ENCODE data around the gene AMACR. TPM values are rescaled to one million over a fixed set of nuclear protein-coding genes. Genes with fewer than 3 reads are reported as not detected.

The AMACR gene
- polyA plus RNA-seq, 1 donor from 2014 or later, result 28.5 TPM

DNA sequence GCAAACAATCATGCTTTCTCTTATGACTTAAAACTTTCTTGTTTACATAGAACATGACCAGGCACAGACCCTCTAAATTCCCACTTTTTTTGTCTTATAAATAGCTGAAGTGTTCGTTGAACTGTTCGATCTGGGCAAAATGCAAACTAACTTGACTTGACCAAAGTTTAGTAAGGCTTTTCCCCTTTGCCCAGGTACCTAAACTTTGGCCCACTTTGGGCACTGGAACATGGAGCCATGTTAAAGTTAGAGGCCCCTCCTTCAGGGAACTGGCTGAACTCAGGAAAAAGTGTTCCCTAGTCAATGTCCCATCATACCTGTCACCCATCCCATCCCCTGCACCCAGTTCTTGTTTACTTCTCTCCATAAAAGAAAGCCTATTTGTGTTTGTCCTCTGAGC lies 9.4 kb upstream of the AMACR start:
- no peak for TF ChIP-seq EP300 (conservative IDR thresholded peaks at IDR 0.05; ENCODE audit: poor library complexity, severe bottlenecking)
- TF ChIP-seq TAF1 (IDR thresholded peaks at IDR 0.05; ENCODE audit: low read depth), result no peak
- no peak for TF ChIP-seq MXI1 (conservative IDR thresholded peaks at IDR 0.05; ENCODE audit: poor library complexity, severe bottlenecking)
- no peak for TF ChIP-seq RAD21 (conservative IDR thresholded peaks at IDR 0.05)
- no peak for TF ChIP-seq CTCF (IDR thresholded peaks at IDR 0.05; ENCODE audit: poor library complexity, severe bottlenecking)
- TF ChIP-seq SMC3 (conservative IDR thresholded peaks at IDR 0.05; ENCODE audit: poor library complexity), result no peak
- TF ChIP-seq POLR2AphosphoS5 (IDR thresholded peaks at IDR 0.05), result no peak
- TF ChIP-seq, protein P1, sequence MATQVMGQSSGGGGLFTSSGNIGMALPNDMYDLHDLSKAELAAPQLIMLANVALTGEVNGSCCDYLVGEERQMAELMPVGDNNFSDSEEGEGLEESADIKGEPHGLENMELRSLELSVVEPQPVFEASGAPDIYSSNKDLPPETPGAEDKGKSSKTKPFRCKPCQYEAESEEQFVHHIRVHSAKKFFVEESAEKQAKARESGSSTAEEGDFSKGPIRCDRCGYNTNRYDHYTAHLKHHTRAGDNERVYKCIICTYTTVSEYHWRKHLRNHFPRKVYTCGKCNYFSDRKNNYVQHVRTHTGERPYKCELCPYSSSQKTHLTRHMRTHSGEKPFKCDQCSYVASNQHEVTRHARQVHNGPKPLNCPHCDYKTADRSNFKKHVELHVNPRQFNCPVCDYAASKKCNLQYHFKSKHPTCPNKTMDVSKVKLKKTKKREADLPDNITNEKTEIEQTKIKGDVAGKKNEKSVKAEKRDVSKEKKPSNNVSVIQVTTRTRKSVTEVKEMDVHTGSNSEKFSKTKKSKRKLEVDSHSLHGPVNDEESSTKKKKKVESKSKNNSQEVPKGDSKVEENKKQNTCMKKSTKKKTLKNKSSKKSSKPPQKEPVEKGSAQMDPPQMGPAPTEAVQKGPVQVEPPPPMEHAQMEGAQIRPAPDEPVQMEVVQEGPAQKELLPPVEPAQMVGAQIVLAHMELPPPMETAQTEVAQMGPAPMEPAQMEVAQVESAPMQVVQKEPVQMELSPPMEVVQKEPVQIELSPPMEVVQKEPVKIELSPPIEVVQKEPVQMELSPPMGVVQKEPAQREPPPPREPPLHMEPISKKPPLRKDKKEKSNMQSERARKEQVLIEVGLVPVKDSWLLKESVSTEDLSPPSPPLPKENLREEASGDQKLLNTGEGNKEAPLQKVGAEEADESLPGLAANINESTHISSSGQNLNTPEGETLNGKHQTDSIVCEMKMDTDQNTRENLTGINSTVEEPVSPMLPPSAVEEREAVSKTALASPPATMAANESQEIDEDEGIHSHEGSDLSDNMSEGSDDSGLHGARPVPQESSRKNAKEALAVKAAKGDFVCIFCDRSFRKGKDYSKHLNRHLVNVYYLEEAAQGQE (IDR thresholded peaks at IDR 0.05; ENCODE audit: borderline replicate concordance), result no peak
- no peak for TF ChIP-seq EZH2 (IDR thresholded peaks at IDR 0.05; ENCODE audit: borderline replicate concordance, insufficient read depth, low read length, poor library complexity, severe bottlenecking)
- Histone ChIP-seq H3K9me3 (ENCODE audit: low read length) (no peaks in the 10 kb centered on the region), H3K36me3 (ENCODE audit: insufficient read depth, low read length) (no peaks in the 10 kb centered on the region), H3K79me2 (replicated peaks; ENCODE audit: insufficient read depth, low read length) (no peaks in the 10 kb centered on the region), H3K27me3 (ENCODE audit: insufficient read depth, low read depth, low read length) (no peaks in the 10 kb centered on the region), H3K9me2 (ENCODE audit: insufficient read depth, low read length) (no peaks in the 10 kb centered on the region), H2AFZ (ENCODE audit: low read depth, low read length) (no peak overlapping the region), H3K9ac (ENCODE audit: low read length) (no peak overlapping the region), H4K20me1 (ENCODE audit: insufficient read depth) (no peaks in the 10 kb centered on the region), H3F3A (ENCODE audit: insufficient read depth, low read length, poor library complexity, severe bottlenecking) (no peaks in the 10 kb centered on the region), H3K4me2 (ENCODE audit: low read length) (no peak overlapping the region), H3K4me3 (ENCODE audit: low read length) (no peak overlapping the region), H3K27ac (ENCODE audit: low read length) (no peak overlapping the region)

DNA sequence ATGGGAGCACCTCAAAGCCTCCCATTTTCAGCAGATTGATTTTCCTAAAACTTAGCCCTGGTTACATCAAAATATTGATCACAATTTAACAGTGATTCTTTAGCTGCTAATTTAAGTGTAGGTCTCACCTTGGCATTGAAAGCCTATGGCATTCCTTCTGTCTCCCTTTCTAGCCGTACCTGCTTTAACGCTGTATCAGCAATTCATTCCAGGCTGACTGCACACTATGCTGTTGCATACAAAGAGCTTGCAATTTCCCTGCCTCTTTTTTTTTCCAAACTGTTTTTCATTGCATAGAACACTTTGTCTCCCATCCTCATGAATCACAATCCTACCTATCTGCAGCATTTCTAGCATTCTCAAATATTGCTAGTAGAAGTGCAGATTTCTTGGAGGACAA lies 8.9 kb upstream of the AMACR start:
- Histone ChIP-seq H3K9me3 (ENCODE audit: low read length) (no peaks in the 10 kb centered on the region), H3K27ac (ENCODE audit: low read length) (no peak overlapping the region), H3K27me3 (ENCODE audit: insufficient read depth, low read depth, low read length) (no peaks in the 10 kb centered on the region), H3K36me3 (ENCODE audit: insufficient read depth, low read length) (no peaks in the 10 kb centered on the region), H3F3A (ENCODE audit: insufficient read depth, low read length, poor library complexity, severe bottlenecking) (no peaks in the 10 kb centered on the region), H3K9ac (ENCODE audit: low read length) (no peak overlapping the region), H3K9me2 (ENCODE audit: insufficient read depth, low read length) (no peaks in the 10 kb centered on the region), H3K4me3 (ENCODE audit: low read length) (no peak overlapping the region), H3K4me2 (ENCODE audit: low read length) (no peak overlapping the region), H3K79me2 (replicated peaks; ENCODE audit: insufficient read depth, low read length) (no peaks in the 10 kb centered on the region), H4K20me1 (ENCODE audit: insufficient read depth) (no peaks in the 10 kb centered on the region), H2AFZ (ENCODE audit: low read depth, low read length) (no peak overlapping the region)
- TF ChIP-seq TAF1 (IDR thresholded peaks at IDR 0.05; ENCODE audit: low read depth), result no peak
- TF ChIP-seq, protein P1 (IDR thresholded peaks at IDR 0.05; ENCODE audit: borderline replicate concordance), result no peak
- TF ChIP-seq EZH2 (IDR thresholded peaks at IDR 0.05; ENCODE audit: borderline replicate concordance, insufficient read depth, low read length, poor library complexity, severe bottlenecking), result no peak
- TF ChIP-seq CTCF (IDR thresholded peaks at IDR 0.05; ENCODE audit: poor library complexity, severe bottlenecking), result no peak
